Endometrium (tissue), 2 donors: ENCODE results near the gene TNP1.

ENCODE experiments used
- FAIRE-seq: peaks from 2 replicates; lab custom pipeline; 2012; peaks lifted over from hg19 to GRCh38; lab: Jason Lieb, UNC
- donor health status: control.
- donor health status: control.

TNP1 gene

DNA sequence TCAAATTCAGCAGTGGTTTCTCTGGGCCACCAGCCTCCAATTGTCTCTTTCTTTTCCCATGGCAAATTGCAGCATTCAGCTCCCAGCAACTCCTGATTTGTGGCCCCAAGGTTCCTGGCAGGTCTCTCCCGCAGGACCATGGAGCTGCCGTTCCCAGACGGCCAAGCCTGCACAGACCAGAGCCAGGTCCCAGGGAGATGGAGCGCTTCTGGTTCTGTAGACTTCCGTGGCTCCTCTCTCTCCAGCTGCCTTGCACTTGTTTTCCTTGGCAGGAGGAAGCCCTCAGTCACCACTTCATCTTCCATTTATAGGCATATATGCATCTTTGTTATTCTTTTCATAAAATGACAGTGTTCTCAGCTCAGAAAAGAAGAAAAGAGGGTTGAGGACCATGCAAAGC, 21.7 kb downstream of the TNP1 start:
- no peak for FAIRE-seq

DNA sequence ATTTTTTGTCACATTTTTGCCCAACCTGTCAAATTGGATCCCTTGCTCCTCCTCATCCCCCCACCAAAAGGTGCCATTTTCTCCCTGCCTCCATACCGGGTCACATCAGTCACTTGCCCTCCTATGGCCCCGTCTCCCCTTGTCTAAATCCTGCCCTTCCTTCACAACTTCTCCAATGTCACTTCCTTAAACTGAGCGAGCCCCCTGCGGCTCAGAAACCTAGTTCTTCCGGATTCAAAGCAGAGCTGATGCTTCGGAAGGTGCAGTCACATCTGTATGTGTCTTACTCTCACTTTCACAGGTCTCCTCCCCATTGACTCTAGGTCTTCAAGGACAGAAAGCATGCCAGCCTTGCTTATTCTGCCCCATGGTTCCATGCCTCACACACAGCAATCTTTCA, 22.1 kb downstream of the TNP1 start:
- FAIRE-seq: no peak

DNA sequence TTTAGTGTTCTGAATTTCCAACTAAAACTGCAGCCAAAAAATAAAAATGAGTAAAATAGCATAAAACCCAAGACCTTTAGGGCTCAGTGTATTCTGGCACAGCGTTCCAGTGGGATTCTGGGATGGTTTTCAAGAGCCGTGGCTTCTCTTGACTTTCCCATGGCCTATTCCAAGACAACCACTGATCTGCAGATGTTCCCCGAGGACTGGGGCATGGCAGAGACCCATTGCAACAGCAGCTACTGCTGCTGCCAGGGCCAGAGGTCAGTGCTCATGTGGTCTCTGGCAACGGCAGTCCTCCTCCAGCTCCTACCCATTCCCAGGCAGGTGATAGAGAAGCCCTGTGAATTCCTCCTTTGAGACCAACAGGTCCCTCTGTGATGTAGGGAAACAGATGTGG, 26.8 kb downstream of the TNP1 start:
- FAIRE-seq: no peak

DNA sequence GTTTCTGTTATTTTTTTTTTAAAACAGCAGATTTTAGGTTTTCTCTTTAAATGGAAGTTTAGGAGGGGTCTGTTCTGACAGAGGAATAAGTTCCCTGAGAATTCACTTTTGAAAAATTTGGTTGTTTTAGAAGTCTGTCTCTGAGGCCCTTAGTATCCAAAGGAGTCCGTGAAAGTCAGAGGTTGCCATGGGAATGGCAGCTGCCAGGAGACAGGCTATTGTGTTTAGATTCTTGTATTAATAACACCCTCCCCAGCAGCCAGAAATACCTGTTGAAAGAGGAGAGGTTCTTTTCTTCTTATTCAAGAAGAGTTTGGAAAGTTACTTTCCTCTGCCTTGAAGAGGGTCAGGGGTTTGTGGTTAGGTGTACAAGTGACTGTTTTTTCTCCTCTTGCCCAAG, 29.5 kb downstream of the TNP1 start:
- FAIRE-seq: no peak

DNA sequence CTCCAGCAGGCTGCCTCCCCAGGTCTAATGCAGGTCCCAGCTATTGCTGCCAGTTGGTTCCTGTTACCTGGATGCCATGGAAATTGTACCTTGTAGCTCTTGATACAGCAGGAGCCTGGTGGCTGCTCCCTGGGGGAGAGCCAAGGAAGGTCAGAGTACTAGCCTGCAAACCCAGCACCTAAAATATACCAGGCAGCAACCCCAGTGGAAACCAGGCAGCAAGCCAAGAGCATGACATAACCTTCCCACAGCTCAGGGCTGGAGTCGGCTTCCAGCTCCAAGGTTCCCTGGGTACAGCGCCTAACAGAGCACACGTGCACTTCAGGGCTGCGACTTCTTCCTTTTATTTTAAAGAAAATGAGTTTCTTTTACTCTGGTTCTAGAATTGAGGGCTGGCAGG, 30.3 kb downstream of the TNP1 start:
- FAIRE-seq: no peak

DNA sequence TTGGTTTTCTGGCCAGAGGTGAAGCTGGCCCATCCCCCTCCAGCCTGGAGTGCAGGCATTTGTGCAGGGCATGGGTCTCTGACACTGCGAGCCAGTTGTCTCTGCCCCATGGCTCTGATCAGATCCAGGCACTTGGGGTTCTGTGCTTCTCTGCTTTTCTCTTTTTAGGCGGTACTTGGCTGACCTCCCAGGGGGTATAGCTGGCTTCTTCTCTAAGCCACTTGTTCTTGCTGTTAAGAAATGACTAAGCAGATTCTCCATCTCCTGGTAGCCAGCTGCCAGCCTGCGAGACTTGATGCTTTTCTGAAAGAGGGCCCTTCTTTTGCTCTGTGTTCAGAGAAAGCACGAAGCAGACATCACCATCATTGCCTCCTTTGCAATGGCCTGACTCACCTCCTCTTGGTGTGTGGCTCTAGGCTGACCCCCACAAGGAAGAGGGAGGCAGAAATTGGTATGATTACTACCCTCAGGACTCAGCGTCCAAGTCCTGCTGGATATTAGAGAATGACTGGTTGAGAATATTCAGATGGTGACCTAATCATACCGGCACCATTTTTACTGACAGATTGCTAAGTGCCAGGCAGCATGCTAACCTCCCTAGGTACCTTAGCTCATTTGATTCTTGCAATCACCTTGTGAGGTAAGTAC, 32.7 kb downstream of the TNP1 start:
- FAIRE-seq: no peak

DNA sequence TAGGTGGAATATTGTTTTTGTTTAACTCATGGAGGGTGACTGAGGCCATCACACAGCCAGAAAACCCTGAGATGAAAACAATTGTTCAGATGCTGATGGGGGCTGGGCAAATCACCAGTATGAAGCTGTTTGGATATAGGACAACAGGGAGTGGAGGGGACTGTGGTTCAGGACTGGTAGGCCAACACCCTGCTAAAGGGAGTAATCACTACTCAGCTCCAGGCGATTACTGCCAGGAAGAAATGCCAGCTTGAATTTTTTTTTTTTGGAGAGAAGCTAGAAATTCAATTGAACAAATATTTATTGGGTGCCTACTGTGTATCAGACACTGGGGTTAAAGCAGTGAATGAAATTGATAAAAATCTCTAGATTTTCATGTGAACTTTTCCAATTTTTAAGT, 37.4 kb downstream of the TNP1 start:
- no peak for FAIRE-seq

DNA sequence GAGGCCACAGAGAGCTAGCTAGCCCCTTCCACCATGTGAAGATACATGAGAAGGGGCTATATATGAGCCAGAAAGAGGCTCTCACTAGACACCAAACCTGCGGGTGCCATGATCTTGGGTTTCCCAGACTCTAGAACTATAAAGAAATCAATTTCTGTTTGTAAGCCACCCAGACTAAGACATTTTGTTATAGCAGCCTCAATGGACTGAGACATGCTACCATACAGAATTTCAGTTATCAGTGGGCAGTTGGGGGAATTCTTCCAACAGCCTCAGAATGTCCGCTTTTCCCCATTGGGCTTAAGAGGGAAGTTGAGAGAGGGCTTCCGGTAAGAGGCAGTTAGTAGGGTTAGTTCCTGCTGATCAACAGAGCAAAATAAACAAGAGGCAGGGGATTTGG, 39.2 kb downstream of the TNP1 start:
- FAIRE-seq: no peak

DNA sequence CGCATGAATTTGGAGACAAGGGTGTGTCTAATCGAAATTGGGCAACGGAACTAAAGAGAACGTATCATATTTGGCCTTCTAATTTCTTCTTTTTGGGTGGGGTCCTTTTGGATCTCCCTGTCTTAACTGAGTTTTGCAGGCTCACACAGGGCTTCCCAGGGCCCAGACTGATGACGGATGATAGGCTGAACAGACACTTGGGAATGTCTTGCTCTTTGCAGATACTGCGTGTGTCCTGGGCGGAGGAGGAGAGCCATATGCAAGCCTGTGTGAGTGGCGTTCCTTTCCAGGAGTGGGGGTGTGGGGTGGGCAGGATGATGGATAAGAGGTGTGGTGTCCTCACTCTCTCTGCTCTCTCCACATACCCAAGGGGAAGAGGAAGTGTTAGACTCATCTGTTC, 40.1 kb downstream of the TNP1 start:
- no peak for FAIRE-seq

DNA sequence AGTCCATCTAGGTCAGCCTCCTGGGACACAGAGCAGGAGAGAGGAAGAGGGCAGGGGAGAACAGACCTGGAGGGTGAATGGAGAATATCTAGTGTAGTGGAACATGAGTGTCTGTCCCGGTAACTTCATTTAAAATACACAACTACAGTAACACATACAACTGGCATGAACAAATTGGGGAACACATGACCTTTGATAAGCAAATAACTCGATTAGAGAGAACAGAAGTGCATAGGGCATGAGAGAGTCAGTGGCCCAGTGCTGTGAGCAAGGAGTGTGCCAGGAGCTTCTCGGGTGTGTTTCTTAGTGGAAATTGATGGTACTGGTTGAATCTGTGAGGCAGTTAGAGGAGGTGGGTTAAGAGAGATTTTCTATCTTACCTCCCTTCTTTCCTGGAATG, 40.8 kb downstream of the TNP1 start:
- no peak for FAIRE-seq

DNA sequence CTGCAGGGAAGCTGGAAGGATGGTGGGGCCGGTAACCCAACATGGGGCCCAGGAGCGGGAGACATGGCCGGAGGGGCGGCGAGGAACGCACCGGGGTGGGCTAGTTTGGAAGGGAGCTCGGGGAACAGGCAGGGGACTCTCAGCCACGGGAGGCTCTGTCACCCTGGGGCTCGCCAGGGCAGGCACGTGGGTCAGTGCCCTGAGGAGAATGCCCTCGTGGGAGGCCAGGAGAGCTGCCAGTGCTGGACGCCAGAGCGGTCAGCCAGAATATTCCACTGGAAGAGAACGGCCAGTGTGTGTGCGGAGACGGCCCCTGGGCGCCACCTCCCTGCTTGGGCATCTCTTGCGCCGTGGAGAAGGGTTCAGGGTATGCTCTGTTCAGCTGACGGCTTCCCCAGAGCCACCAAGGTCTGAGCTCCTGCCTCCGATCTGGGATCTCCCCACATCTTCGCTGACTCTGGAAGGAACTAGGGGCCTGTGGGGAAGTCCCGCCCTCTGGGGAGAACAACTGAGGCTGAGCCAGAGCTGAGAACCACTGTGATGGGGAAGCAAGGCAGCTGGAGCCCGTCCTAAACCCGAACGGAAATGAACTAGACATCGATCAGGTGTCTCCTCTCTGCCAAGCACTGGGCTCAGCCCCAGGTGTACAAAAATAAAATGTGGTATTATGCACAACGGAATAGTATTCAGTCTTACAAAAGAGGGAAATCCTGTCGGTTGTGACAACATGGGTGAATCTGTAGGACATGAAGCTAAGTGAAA, 49.3 kb downstream of the TNP1 start:
- no peak for FAIRE-seq
